Endodermal cell (in vitro differentiated cells): ENCODE measurements around the gene RFTN1. TPM values are rescaled to one million over a fixed set of nuclear protein-coding genes. Genes with fewer than 3 reads are reported as not detected.

Experiments used
- DNase-seq: peaks from one replicate; pipeline ENCODE4 v3.0.0-alpha.2; 2017
- H3K27ac ChIP-seq: 2 replicates; pipeline ENCODE4 v1.5.1; 2013; ENCODE audit warnings: mild to moderate bottlenecking, low read depth, low read length, moderate library complexity
- H3K27me3 ChIP-seq: 2 replicates; pipeline ENCODE4 v1.6.1; 2013; ENCODE audit warnings: mild to moderate bottlenecking, low read length, moderate library complexity; ENCODE audit not compliant: insufficient read depth, control insufficient read depth, poor library complexity, severe bottlenecking
- H3K36me3 ChIP-seq: 2 replicates; pipeline ENCODE4 v1.7.0; 2013; ENCODE audit warnings: mild to moderate bottlenecking, low read length, moderate library complexity; ENCODE audit not compliant: control insufficient read depth, insufficient read depth
- H3K4me1 ChIP-seq: one replicate; pipeline ENCODE4 v1.7.0; 2013; ENCODE audit warnings: low read length; ENCODE audit not compliant: control insufficient read depth, insufficient read depth
- H3K4me3 ChIP-seq: 2 replicates; pipeline ENCODE4 v1.5.1; 2013; ENCODE audit warnings: mild to moderate bottlenecking, low read length, moderate library complexity
- H3K9ac ChIP-seq: 2 replicates; pipeline ENCODE4 v1.6.1; 2013; ENCODE audit warnings: mild to moderate bottlenecking, low read length, moderate library complexity; ENCODE audit not compliant: poor library complexity, severe bottlenecking; ENCODE audit errors: extremely low read depth
- H3K9me3 ChIP-seq: 2 replicates; pipeline ENCODE4 v1.6.1; 2013; ENCODE audit warnings: mild to moderate bottlenecking, low read length, moderate library complexity; ENCODE audit not compliant: control insufficient read depth
- H3K27ac Mint-ChIP-seq: 2 replicates; pipeline ENCODE4 v1.8.0; 2020; ENCODE audit warnings: mixed read lengths
- H3K27me3 Mint-ChIP-seq: 2 replicates; pipeline ENCODE4 v1.8.0; 2021; ENCODE audit warnings: mild to moderate bottlenecking, mixed read lengths; ENCODE audit not compliant: insufficient read depth
- H3K36me3 Mint-ChIP-seq: 2 replicates; pipeline ENCODE4 v1.8.0; 2020; ENCODE audit warnings: low read depth, mixed read lengths
- H3K4me1 Mint-ChIP-seq: 2 replicates; pipeline ENCODE4 v1.8.0; 2020; ENCODE audit warnings: mixed read lengths
- H3K4me3 Mint-ChIP-seq: 2 replicates; pipeline ENCODE4 v1.8.0; 2020; ENCODE audit warnings: mild to moderate bottlenecking, moderate library complexity, mixed read lengths
- H3K9me3 Mint-ChIP-seq: 2 replicates; pipeline ENCODE4 v1.8.0; 2020; ENCODE audit warnings: mild to moderate bottlenecking, mixed read lengths
- CTCF ChIP-seq: fragments of 200-600 bp; sonication (generic); conservative IDR thresholded peaks from 2 replicates; pipeline ENCODE4 v1.5.0; 2021; ENCODE audit warnings: antibody characterized with exemption, mild to moderate bottlenecking
- WGBS, 2 experiments: methylation state at CpG; one replicate each; pipeline versions ENCODE4 v1.1.5 to v1.1.7; 2013; ENCODE audit warnings: missing lambda C conversion rate in 2 of 2, mixed read lengths in 1 of 2; ENCODE audit not compliant: insufficient coverage in 1 of 2, insufficient read length in 1 of 2; 5-methylcytosine and 5-hydroxymethylcytosine counted together
- total RNA-seq, 2 donors: library from RNA; stranded (reverse); fragmentation: NEBNext Ultra II Directional in 1 of 2; extraction: Animal tissue kit (Norgen Biotek cat#: 25700) in 1 of 2; gene quantifications; 2 replicates in 1 of 2; 3 replicates in 1 of 2; pipeline ENCODE4 v1.2.1, GENCODE V29; 2021

RFTN1 gene
- total RNA-seq, 2 donors from 2014 or later: 0.80 to 1.1 TPM

- 89 to 91% methylated on average over 8 of the region's 8 CpGs for WGBS, 2 experiments
- Histone ChIP-seq H3K4me1 (peaks cover 19% of the 10 kb centered on the region), H3K27me3 (no peaks in the 10 kb centered on the region), H3K27ac (no peak overlapping the region), H3K9ac (no peak overlapping the region), H3K4me3 (no peak overlapping the region), H3K36me3 (no peaks in the 10 kb centered on the region), H3K9me3 (peaks cover 15% of the 10 kb centered on the region)
- Mint-ChIP-seq H3K4me3 (no peak overlapping the region), H3K4me1 (peaks cover 16% of the 10 kb centered on the region), H3K27ac (no peak overlapping the region), H3K9me3 (peaks cover 1% of the 10 kb centered on the region), H3K36me3 (no peaks in the 10 kb centered on the region), H3K27me3 (peaks cover 29% of the 10 kb centered on the region)
- TF ChIP-seq CTCF: no peak
- no peak for DNase-seq
These were observed 40.9 kb downstream of the RFTN1 start for GRCh38 chr3:16472593-16472992.

GRCh38 chr3:16471897-16472296 is 41.6 kb downstream of the RFTN1 start:
- no peak overlapping the region for H3K4me3 Mint-ChIP-seq
- no peaks in the 10 kb centered on the region for H3K36me3 Mint-ChIP-seq
- no peak overlapping the region for H3K4me3 ChIP-seq
- no peak for DNase-seq
- H3K9ac ChIP-seq: no peak overlapping the region
- peaks cover 19% of the 10 kb centered on the region for H3K4me1 ChIP-seq
- H3K27ac Mint-ChIP-seq: no peak overlapping the region
- H3K27me3 ChIP-seq: no peaks in the 10 kb centered on the region
- peaks cover 25% of the 10 kb centered on the region for H3K27me3 Mint-ChIP-seq
- no peak for TF ChIP-seq CTCF
- H3K36me3 ChIP-seq: no peaks in the 10 kb centered on the region
- 95 to 100% methylated on average over 1 to 3 of the region's 3 CpGs for WGBS, 2 experiments
- H3K9me3 Mint-ChIP-seq: peaks cover 1% of the 10 kb centered on the region
- no peak overlapping the region for H3K27ac ChIP-seq
- H3K9me3 ChIP-seq: peaks cover 15% of the 10 kb centered on the region
- H3K4me1 Mint-ChIP-seq: peaks cover 16% of the 10 kb centered on the region

- Mint-ChIP-seq H3K9me3 (peaks cover 1% of the 10 kb centered on the region), H3K27me3 (peaks cover 14% of the 10 kb centered on the region), H3K4me1 (peaks cover 16% of the 10 kb centered on the region), H3K36me3 (no peaks in the 10 kb centered on the region), H3K4me3 (no peak overlapping the region), H3K27ac (no peak overlapping the region)
- Histone ChIP-seq H3K36me3 (no peaks in the 10 kb centered on the region), H3K9me3 (peaks cover 15% of the 10 kb centered on the region), H3K27me3 (no peaks in the 10 kb centered on the region), H3K4me1 (peaks cover 19% of the 10 kb centered on the region), H3K27ac (no peak overlapping the region), H3K4me3 (peak overlapping the region; percentile 0), H3K9ac (no peak overlapping the region)
- TF ChIP-seq CTCF: no peak
- WGBS, 2 experiments: 60 to 94% methylated on average over 1 of the region's 1 CpG
- DNase-seq: no peak
These were observed 42.9 kb downstream of the RFTN1 start for GRCh38 chr3:16470590-16470989.
